Cardiac fibroblast (primary cell): ENCODE results near the gene SSTR5.

ENCODE experiments used
- DNase-seq, 2 donors: peaks; one replicate each; pipeline versions ENCODE4 v3.0.0 to v3.0.0-alpha.2; 2010; ENCODE audit warnings: low read depth in 2 of 2
- H3K4me3 ChIP-seq, 2 donors: replicated peaks in 1 of 2; 1 replicate in 1 of 2; 2 replicates in 1 of 2; pipeline ENCODE4 v1.5.1; 2011; ENCODE audit warnings: low read depth in 2 of 2, low read length in 2 of 2, mild to moderate bottlenecking in 2 of 2, moderate library complexity in 1 of 2
- TF ChIP-seq, protein P1 (sequence below): IDR thresholded peaks from one replicate; pipeline ENCODE4 v1.5.1; 2011; ENCODE audit warnings: low read depth, mild to moderate bottlenecking, low read length, inconsistent platforms

Gene SSTR5

DNA sequence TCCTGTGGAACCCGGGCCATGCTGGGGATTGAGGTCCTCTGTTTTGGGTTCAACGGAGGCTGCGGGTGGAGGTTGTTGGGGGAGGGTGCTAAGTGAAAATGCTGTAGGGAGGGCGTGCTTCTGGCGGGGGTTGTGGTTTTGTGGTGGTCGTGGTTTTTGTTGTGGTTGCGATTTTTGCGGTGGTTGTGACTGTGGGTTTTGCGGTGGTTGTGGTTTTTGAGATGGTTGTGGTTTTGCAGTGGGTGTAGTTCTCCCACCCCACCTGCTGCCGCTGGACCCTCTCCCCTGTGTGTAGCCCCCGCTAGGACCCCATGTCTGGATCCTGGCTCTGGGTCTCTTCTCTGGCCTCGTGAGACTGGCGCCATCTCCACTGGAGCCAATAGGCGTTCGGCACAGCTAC, 4.9 kb upstream of the SSTR5 start:
- no peak for DNase-seq
- H3K4me3 ChIP-seq: no peak overlapping the region
- TF ChIP-seq, protein P1, sequence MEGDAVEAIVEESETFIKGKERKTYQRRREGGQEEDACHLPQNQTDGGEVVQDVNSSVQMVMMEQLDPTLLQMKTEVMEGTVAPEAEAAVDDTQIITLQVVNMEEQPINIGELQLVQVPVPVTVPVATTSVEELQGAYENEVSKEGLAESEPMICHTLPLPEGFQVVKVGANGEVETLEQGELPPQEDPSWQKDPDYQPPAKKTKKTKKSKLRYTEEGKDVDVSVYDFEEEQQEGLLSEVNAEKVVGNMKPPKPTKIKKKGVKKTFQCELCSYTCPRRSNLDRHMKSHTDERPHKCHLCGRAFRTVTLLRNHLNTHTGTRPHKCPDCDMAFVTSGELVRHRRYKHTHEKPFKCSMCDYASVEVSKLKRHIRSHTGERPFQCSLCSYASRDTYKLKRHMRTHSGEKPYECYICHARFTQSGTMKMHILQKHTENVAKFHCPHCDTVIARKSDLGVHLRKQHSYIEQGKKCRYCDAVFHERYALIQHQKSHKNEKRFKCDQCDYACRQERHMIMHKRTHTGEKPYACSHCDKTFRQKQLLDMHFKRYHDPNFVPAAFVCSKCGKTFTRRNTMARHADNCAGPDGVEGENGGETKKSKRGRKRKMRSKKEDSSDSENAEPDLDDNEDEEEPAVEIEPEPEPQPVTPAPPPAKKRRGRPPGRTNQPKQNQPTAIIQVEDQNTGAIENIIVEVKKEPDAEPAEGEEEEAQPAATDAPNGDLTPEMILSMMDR: no peak

DNA sequence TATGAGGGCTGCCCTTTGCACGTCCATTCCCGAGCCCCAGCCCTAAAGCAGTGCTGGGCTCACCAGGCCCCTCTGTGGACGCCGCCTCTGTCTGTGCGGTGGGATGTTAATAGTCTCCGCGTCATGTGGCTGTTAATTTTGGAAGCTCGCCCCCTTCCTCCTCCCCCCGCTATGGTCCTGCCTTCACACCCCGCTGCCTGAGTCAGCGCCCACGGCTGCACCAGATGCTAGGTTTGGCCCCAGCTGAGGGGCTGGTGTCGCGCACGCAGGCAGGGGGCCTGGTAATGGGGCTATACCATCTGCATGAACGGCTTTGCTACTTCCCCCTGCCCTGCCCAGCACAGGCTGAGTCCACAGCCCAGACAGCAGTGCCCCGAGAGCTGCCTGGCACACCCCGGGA, 4.1 kb upstream of the SSTR5 start:
- H3K4me3 ChIP-seq: no peak overlapping the region
- DNase-seq: no peak
- TF ChIP-seq, protein P1: no peak

DNA sequence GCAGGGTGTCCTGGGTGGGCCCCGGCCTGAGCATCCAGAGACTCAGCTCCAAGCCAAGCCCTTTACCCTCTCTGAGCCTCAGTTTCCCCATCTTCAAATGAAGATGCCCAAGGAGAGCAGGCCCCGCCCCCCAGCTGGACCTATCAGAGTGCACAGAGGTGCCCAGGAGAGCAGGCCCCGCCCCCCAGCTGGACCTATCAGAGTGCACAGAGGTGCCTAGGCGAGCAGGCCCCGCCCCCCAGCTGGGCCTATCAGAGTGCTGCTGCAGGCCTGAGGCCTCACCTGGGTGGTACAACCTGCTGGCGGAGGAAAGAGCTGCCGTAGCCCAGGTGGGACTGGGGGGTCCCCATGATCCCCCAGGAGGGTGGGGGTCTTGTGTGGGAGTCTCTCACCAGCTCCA, 3.4 kb upstream of the SSTR5 start:
- DNase-seq: no peak
- H3K4me3 ChIP-seq: no peak overlapping the region
- TF ChIP-seq, protein P1: no peak

DNA sequence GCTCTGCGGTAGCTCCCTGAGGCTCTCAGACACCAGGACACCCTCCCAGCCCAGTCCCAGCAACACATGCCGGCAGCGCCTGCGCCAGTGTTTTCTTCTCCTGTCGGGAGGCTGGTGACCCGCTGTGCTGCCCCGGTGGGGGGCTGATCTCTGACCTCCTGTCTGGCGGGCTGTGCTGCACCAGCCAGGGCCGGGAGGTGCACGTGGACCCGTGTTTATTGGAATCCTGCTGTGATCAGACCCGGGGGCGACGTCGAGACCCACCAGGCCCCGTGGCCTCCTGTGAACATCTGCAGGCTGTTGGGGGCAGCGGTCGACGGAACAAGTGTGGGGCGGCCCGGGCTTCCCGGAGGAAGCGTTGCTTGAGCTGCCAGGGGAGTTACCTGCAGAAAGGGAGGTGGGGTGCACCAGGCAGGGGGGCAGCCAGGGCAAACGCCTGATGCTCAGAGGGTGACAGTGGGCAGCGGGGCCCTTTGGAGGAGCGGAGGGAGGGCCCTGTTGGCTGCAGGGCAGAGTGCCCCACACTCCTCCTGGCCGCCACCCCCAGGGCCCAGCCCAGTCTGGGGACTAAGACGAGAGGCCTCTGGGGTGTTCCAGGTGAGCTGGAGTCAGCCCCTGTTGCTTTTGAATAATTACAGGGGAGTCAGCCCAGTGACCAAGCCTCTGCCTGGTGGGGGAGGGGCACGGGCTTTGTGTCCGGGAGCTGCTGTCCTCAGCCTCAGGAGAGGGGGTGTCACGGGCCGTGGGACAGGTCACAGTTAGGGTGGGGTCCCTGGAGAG, 2.3 kb upstream of the SSTR5 start:
- TF ChIP-seq, protein P1: no peak
- H3K4me3 ChIP-seq: no peak overlapping the region
- no peak for DNase-seq

DNA sequence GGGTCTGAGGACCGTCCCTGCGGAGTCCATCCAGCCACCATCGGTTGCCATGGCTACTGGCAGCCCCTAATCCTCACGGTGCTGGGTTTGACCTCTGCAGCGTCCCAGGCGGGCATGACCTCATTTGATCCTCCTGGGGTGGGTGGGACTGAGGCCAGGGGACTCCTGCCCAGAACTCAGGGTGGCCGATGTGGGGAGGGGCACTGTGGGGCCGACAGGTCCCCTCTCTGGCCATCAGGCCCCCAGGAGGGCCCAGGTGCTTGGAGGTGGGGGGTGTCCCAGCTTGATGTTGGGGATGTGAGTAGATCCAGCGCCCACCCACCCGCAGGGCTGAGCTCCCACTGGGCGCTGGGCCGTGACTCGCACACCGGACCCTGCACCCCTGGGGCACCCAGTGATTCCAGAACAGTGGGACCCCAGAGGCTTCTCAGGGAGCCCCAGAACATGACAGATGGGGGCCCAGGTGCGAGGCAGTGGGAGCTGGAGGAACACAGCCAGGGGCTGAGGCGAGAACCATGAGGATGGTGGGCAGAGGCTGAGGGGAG, 1.6 kb upstream of the SSTR5 start:
- DNase-seq: no peak
- no peak overlapping the region for H3K4me3 ChIP-seq
- TF ChIP-seq, protein P1: no peak

DNA sequence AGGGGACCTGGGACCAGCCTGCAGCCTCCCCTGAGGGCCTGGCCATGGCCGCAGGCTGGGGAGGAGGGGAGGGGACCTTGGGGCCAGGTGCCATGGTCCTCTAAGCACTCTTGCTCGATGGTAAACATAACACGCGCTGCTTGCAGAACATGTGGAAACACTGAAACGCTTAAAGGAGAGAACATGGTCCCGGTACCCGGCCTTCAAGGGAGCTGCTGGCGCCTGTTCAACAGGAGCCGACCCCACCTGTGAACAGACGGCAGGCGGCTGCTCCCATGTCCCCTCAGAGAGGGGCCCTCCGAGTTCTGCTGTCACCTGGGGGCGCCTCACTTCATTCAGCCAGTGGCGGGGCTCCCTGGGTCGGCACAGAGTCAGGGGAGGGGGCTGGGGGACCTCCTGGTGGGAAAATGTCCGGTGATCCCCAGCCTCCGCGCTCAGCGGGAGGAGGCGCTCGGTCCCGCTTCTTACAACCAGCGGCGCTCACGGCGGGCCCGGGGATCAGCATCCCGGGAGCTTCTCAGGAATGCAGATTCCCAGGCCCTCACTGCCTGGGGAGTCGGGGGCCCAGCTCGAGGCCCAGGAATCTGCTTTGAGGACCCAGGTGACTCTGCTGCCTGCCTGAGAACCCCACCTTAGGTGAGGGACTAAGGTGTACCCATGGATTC, 854 bp upstream of the SSTR5 start:
- no peak for DNase-seq
- TF ChIP-seq, protein P1: no peak
- no peak overlapping the region for H3K4me3 ChIP-seq

DNA sequence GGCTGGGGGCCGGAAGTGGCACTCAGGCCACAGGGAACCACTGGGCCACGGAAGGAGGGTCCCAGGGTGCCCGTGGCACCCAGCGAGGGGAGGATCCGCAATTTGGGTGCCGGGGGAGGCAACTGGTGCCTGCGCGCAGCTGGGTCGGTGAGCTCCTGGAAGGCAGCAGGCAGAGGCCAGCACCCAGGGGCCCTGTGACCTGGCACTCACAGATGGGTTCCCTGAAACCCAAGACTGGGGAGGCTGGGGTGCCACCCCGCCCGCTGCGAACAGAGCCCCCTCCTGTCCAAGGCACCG, 663 bp downstream of the SSTR5 start:
- TF ChIP-seq, protein P1: no peak
- no peak for DNase-seq
- no peak overlapping the region for H3K4me3 ChIP-seq
